NCI-H774 (cell line): ENCODE data around the gene B3GALNT2.
"Not testable (repeated sequence)": the region's sequence is repeated elsewhere in the genome, so short reads cannot be mapped to it uniquely, and the experiment has no call there.

Experiments used
- DNase-seq: peaks from one replicate; lab custom pipeline; 2025; lab: John Stamatoyannopoulos, UW

B3GALNT2 gene

GRCh38 chr1:235503403-235504121 is 690 bp downstream of the B3GALNT2 start:
- DNase-seq = peak; percentile 58

- DNase-seq = no peak
Measured at GRCh38 chr1:235502601-235503402, 1.4 kb downstream of the B3GALNT2 start.

DNA sequence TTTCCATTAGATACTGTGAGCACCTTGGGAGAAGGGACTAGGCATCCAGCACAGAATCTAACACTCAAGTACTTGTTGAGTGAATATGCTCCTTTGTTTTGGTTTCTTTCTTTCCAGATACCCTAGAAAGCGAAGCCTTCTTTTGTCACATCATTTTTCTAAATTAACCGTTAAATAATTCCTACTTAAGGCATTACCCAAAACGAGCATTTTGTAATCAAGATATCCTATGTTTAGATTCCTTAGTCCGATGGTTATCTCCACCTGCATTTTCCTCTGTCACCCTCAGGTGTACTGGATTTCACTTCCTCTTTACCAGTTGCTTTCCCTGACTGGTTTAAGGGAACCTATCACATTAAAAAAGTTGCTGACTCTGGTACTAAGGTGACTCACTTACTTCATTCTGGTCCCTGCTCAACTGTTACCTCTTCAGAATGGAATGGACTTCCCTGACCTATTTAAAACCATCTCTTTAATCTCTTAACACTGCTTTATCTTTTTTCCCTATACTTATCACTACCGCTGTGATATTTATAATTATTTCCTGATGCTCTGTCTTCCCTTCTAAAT is 3.2 kb downstream of the B3GALNT2 start:
- DNase-seq = no peak

DNA sequence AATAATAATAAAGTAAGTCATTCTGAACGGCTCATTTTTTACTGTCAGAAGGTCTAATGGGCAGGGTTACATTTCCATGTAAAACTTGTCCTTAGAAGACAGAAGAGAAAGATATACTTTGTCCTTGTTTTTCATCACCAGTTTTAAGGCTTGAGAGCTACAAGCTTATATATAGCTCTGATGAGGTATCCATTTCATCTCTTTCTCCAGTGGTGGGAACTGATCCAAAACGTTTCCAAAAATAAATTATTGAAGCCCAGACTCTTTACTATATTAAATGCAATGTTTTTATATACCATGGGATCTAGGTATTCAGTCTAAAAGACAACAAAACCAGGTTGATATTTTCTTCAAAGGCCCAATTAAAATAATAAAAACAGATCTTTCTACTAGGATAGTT is 8.7 kb downstream of the B3GALNT2 start:
- no peak for DNase-seq

DNA sequence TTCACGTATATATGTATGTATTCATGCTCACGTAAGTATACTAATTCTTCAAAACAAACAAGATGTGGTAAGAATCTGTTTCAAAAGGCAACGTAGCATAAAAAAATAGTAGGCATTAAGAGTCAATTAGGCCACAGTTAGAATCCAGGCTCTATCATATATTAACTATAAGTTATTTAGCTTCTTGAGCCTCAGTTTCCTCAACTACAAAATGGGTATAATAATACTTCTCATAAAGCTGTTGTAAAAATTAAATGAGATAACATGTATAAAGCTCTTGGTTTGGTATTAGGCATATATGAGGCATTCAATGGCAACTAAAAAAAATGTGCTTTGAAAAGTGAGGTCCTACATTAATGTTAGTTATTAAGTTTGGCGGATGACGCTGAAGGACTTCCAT is 9.2 kb downstream of the B3GALNT2 start:
- DNase-seq = no peak

DNA sequence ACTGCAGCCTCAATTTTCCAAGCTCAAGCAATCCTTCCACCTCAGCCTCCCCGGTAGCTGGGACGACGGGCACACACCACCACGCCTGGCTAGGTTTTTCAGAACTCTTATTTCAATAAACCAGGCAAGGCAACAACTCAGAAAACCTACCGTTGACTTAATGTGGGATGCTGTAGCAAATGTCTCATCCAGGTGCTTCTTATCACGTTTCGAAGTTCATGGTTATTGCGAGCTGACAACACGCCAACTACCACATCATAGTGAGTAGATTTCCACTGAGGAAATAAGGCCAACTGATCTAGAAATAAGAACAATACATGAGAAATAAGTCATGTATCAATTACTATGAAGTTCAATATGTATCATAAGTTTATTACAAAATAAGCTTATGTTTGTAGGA is 9.7 kb downstream of the B3GALNT2 start:
- DNase-seq = no peak

DNA sequence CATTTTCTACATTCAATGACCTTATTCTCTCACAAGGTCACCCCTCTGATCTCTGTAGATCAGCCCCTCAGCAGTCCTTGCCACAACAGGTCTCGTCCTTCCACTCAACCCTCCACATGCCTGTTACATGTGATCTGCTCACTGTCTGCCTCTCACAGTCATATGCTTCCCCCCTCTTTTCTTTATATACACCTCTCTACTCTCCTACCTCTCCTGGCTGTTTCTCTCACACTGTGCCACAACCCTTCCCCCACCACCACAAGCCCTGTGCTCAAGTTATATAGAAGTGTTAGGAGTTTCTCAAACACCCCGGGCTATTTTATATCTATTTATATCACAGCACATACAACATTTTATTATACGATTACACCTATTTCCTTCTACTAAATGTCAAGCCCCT is 12.6 kb downstream of the B3GALNT2 start:
- DNase-seq = no peak

- no peak for DNase-seq
Measured at GRCh38 chr1:235486321-235486720, 17.9 kb downstream of the B3GALNT2 start.

DNA sequence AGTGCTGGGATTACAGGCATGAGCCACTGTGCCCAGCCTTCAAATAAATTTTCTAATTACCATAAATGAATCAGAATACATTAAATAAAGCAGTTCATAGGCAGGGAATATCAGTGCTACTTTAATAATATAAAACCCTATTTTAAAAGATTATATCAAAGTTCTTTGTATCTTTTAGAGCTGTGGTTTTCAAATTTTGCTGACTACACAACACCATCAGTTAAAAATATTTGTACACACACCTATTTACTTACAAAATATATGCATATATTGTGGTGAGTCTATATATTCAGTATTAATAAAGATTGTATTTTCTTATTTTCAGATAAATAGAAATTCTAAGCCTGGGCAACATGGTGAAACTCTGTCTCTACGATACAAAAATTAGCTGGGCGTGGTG is 18.7 kb downstream of the B3GALNT2 start:
- DNase-seq = no peak

DNA sequence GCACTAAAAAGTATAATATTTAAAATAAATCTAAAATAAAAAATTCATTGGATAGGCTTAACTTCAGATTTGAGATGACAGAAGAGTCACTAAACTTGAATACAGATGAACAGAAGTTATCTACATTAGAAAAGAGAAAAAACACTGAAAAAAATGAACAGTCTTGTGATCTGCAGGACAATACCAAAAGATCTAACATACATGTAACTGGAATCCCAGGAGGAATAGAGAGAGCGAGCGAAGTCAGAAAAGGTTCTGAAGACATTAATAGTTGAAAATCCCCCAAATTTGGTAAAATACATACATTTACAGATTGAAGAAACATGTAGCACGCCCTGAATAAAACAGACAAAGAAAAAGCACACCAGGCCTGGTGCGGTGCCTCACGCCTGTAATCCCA is 21.2 kb downstream of the B3GALNT2 start:
- no peak for DNase-seq

DNA sequence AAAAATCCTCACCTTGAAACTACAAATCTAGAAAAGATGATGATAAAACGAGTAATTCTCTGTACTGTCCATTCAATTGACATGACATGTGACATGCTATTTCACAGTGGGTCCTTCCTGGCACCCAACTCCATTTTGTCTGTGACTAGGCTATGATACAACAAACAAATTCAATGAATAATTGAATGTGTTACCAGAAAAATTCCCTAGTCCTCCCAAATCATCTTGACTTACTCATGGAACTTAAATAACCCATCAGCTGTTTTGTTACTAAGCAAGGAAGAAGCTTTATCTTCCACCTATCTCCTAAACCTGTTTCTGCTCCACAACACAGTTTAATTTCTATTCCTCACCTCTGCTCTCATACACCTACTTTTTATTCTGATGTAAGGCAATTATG is 30.4 kb downstream of the B3GALNT2 start:
- no peak for DNase-seq

DNA sequence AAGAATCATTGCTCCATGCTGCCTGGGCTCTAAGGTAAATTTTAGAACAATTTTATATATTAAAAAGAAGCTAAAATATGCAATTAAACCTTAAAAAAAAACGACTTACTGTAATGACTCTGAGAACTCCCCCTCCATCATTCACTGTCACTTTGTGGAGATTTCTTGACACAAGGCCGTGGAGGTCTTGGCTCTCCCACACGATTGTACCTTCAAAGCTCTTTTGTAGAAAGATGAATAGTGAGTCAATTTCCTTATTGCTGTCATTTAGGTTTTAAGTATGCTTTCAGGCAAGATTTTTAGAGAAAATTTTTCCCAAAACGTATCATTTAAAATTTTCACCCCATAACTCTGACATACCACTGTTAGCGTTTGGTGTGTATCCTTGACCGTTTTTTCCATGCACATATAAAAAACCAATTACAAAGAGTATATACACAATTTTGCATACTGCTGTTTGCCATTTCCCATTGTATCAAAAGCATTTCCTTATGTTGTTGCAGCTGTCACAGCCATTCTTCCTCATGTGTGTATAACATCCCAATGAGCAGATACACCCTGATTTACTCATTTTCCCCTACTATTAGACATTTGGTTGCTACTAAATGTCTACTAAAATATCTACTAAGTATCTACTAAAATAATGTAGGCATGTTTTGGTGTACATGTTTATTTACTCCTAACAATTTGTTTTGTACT is 33.4 kb downstream of the B3GALNT2 start:
- DNase-seq = no peak

DNA sequence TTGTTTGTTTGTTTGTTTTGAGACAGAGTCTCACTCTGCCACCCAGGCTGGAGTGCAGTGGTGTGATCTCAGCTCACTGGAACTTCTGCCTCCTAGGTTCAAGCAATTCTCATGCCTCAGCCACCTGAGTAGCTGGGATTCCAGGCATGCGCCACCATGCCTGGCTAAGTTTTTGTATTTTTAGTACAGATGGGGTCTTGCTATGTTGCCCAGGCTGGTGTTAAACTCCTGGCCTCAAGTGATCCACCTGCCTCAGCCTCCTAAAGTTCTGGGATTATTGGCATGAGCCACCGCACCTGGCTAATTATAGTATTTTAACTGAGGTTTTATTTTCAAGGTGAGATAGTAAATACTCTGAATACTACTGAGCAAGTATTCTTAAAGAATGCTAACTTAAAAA is 34.4 kb downstream of the B3GALNT2 start:
- not testable (repeated sequence) for DNase-seq

- DNase-seq = no peak
Measured at GRCh38 chr1:235468970-235469369, 35.3 kb downstream of the B3GALNT2 start.

DNA sequence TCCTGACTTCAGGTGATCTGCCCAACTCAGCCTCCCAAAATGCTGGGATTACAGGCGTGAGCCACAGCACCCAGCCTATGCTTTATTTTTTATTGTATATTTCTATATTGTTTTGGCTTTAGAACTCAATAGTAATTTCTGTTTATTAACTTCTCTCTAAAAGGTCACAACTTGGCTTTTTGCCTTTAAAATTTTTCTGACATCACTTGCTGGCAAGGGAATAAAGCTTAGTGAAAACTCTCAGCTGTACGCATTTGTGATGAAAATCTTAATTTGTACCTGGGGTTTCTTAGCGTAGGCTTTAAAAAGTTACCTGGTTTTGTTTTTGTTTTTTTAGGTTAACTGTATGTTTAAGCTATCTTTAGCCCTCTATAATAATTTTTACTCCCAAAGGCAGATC is 36.2 kb downstream of the B3GALNT2 start:
- no peak for DNase-seq

DNA sequence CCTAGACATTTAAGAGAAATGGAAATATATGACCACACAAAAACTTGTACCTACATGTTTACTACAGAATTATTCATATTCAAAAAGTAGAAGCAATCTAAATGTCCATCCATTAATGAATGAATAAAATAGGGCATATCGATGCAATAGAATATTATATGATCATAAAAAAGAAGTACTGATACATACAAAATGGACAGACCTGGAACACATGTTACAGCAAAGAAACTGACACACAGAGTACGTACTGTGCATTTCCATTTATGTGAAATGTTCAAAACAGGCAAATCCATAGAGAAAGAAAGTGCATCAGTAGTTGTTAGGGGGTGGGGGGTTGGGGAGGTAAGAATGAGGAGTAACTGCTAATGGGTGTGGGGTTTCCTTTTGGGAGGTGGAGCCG is 39.2 kb downstream of the B3GALNT2 start:
- DNase-seq = no peak

- DNase-seq = not testable (repeated sequence)
Measured at GRCh38 chr1:235462832-235463231, 41.4 kb downstream of the B3GALNT2 start.

DNA sequence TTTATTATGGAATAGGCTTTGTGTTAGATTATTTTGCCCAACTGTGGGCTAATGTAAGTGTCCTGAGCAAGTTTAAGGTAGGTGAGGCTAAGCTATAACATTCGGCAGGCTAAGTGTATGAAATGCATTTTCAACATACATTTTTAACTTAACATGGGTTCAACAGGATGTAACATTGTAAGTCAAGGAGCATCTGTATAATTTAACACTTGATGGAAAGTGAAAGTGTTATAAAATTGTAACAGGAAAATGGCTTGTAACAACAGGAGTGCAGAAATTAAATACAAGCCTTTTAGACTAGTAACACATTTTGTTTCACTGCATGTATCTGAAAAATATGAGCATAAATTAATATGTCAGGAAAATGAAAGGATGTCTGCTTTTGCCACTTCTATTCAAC is 42.3 kb downstream of the B3GALNT2 start:
- DNase-seq = no peak

GRCh38 chr1:235460770-235461169 is 43.5 kb downstream of the B3GALNT2 start:
- DNase-seq = no peak

DNA sequence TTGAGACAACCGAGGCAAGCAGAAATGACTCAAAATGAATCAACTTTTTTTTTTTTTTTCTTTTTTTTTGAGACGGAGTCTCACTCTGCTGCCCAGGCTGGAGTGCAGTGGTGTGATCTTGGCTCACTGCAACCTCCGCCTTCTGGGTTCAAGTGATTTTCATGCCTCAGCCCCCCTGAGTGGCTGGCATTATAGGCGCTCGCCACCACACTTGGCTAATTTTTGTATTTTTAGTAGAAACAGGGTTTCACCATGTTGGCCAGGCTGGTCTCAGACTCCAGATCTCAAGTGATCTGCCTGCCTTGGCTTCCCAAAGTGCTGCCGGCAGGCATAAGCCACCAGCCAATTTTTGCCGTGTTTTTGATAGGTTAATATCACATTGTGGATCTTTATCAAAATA is 46.4 kb downstream of the B3GALNT2 start:
- DNase-seq = not testable (repeated sequence)

GRCh38 chr1:235455823-235456222 is 48.4 kb downstream of the B3GALNT2 start:
- peak; percentile 14 for DNase-seq

GRCh38 chr1:235455097-235455496 is 49.2 kb downstream of the B3GALNT2 start:
- no peak for DNase-seq

GRCh38 chr1:235454021-235454420 is 50.2 kb downstream of the B3GALNT2 start:
- no peak for DNase-seq
